PC-9 (cell line): ENCODE results near the gene LMTK3. TPM values are rescaled to one million over a fixed set of nuclear protein-coding genes. Genes with fewer than 3 reads are reported as not detected.

Experiments
- BruUV-seq: library from RNA; stranded (reverse); fragments of 400-500 nt; replicated peaks from 2 replicates; lab custom pipeline; 2021; lab: Mats Ljungman, UMichigan
- CTCF ChIA-PET: fragments of 300-600 bp; sonication (Branson Sonifier 250); formaldehyde crosslinking; loops from one replicate; lab custom pipeline; 2022; ENCODE audit warnings: antibody characterized with exemption; lab: Charles Lee
- POLR2A ChIA-PET: fragments of 300-600 bp; sonication (Branson Sonifier 250); formaldehyde crosslinking; loops from one replicate; lab custom pipeline; 2022; ENCODE audit warnings: antibody characterized with exemption; ENCODE audit not compliant: unreplicated experiment; lab: Charles Lee
- DNase-seq, 2 experiments: peaks; one replicate each; pipeline versions ENCODE4 v3.0.0 to v3.0.0-alpha.2; 2015 to 2022; ENCODE audit warnings: mixed read lengths in 1 of 2
- H2AFZ ChIP-seq: fragments of 200-600 bp; sonication (generic); 2 replicates; pipeline ENCODE4 v1.8.1; 2017; ENCODE audit warnings: antibody characterized with exemption
- H3F3A ChIP-seq: fragments of 200-600 bp; sonication (generic); 2 replicates; pipeline ENCODE4 v1.8.1; 2017; ENCODE audit warnings: antibody characterized with exemption, mild to moderate bottlenecking, low read depth; ENCODE audit not compliant: insufficient read depth
- H3K27ac ChIP-seq: fragments of 200-600 bp; sonication (generic); 2 replicates; pipeline ENCODE4 v1.6.1; 2016; ENCODE audit warnings: mixed run types
- H3K27me3 ChIP-seq: fragments of 200-600 bp; sonication (generic); 2 replicates; pipeline ENCODE4 v1.6.1; 2016; ENCODE audit warnings: low read depth, mixed run types; ENCODE audit not compliant: insufficient read depth
- H3K36me3 ChIP-seq: fragments of 200-600 bp; sonication (generic); 2 replicates; pipeline ENCODE4 v1.6.1; 2016; ENCODE audit warnings: low read depth, mixed run types
- H3K4me1 ChIP-seq: fragments of 200-600 bp; sonication (generic); replicated peaks from 2 replicates; pipeline ENCODE4 v1.6.1; 2016; ENCODE audit warnings: mixed run types; ENCODE audit not compliant: insufficient read depth
- H3K4me2 ChIP-seq: fragments of 200-600 bp; sonication (generic); 2 replicates; pipeline ENCODE4 v1.6.1; 2017; ENCODE audit warnings: mixed run types
- H3K4me3 ChIP-seq: fragments of 200-600 bp; sonication (generic); 2 replicates; pipeline ENCODE4 v1.6.1; 2016; ENCODE audit warnings: mixed run types
- H3K79me2 ChIP-seq: fragments of 200-600 bp; sonication (generic); 2 replicates; pipeline ENCODE4 v1.6.1; 2017; ENCODE audit warnings: low read depth, mixed run types
- H3K9me2 ChIP-seq: fragments of 200-600 bp; sonication (generic); 2 replicates; pipeline ENCODE4 v1.8.1; 2017; ENCODE audit warnings: mild to moderate bottlenecking; ENCODE audit not compliant: insufficient read depth
- H3K9me3 ChIP-seq: fragments of 200-600 bp; sonication (generic); 2 replicates; pipeline ENCODE4 v1.8.1; 2016; ENCODE audit warnings: low read depth; ENCODE audit not compliant: insufficient read depth
- H4K20me1 ChIP-seq: fragments of 200-600 bp; sonication (generic); 2 replicates; pipeline ENCODE4 v1.8.1; 2017; ENCODE audit not compliant: insufficient read depth
- CTCF ChIP-seq: fragments of 200-600 bp; sonication (generic); conservative IDR thresholded peaks from 2 replicates; pipeline ENCODE4 v1.6.1; 2017; ENCODE audit warnings: mixed run types, antibody characterized with exemption, mild to moderate bottlenecking, moderate library complexity
- EZH2 ChIP-seq: fragments of 200-600 bp; sonication (generic); IDR thresholded peaks from 2 replicates; pipeline ENCODE4 v1.8.0; 2017; ENCODE audit warnings: antibody characterized with exemption, low read depth
- intact Hi-C: fragments of 100-400 bp; cut with micrococcal nuclease; formaldehyde crosslinking; loops from one replicate; pipeline ENCODE4 v1.10.0; 2022; ENCODE audit not compliant: unreplicated experiment
- total RNA-seq: library from RNA; stranded (reverse); gene quantifications from 2 replicates; pipeline ENCODE4 v1.2.3, GENCODE V29; 2021

Gene LMTK3
- total RNA-seq, 1 experiment from 2014 or later: 13.9 TPM

- Histone ChIP-seq H4K20me1 (no peaks in the 10 kb centered on the region), H3K4me3 (no peak overlapping the region), H2AFZ (no peak overlapping the region), H3K27me3 (no peaks in the 10 kb centered on the region), H3K9me3 (no peaks in the 10 kb centered on the region), H3K9me2 (no peaks in the 10 kb centered on the region), H3K4me2 (no peak overlapping the region), H3K4me1 (peaks cover 27% of the 10 kb centered on the region), H3K79me2 (peaks cover 26% of the 10 kb centered on the region), H3F3A (peaks cover 36% of the 10 kb centered on the region), H3K36me3 (no peaks in the 10 kb centered on the region), H3K27ac (no peak overlapping the region)
- ChIA-PET CTCF (no interaction called here), POLR2A (no interaction called here)
- intact Hi-C loops: no loop called here
- BruUV-seq: no TSS peak
- DNase-seq: no peak
- TF ChIP-seq CTCF (no peak), EZH2 (no peak)
Observed at GRCh38 chr19:48497728-48498594, 13.7 kb downstream of the LMTK3 start.

GRCh38 chr19:48496959-48497727 lies 14.5 kb downstream of the LMTK3 start:
- POLR2A ChIA-PET: no interaction called here
- CTCF ChIA-PET: no interaction called here

More at GRCh38 chr19:48496959-48497727, 14.5 kb downstream of the LMTK3 start:
- no peaks in the 10 kb centered on the region for H3K27me3 ChIP-seq
- no peak overlapping the region for H3K4me3 ChIP-seq
- H4K20me1 ChIP-seq: no peaks in the 10 kb centered on the region
- H3K27ac ChIP-seq: no peak overlapping the region
- no peak overlapping the region for H2AFZ ChIP-seq
- no peak for TF ChIP-seq EZH2
- TF ChIP-seq CTCF: no peak
- peaks cover 41% of the 10 kb centered on the region for H3F3A ChIP-seq
- H3K4me2 ChIP-seq: no peak overlapping the region
- no peak for DNase-seq
- H3K79me2 ChIP-seq: peaks cover 26% of the 10 kb centered on the region
- intact Hi-C loops: no loop called here
- no peaks in the 10 kb centered on the region for H3K9me3 ChIP-seq
- BruUV-seq: no TSS peak
- H3K9me2 ChIP-seq: no peaks in the 10 kb centered on the region
- H3K36me3 ChIP-seq: no peaks in the 10 kb centered on the region
- H3K4me1 ChIP-seq: peaks cover 27% of the 10 kb centered on the region
